Suprapubic skin (tissue), 4 donors: ENCODE results near the gene ZC3H12C.

Experiments used
- EP300 ChIP-seq: sonication (generic); formaldehyde crosslinking; IDR thresholded peaks from one replicate; pipeline ENCODE4 v1.6.1; 2017; ENCODE audit warnings: antibody characterized with exemption
- POLR2AphosphoS5 ChIP-seq, 3 donors: sonication (generic); formaldehyde crosslinking; IDR thresholded peaks; one replicate each; pipeline ENCODE4 v1.6.1; 2017; ENCODE audit warnings: antibody characterized with exemption in 3 of 3
- TF ChIP-seq, protein P1 (sequence below), 2 donors: fragments of 200-600 bp in 1 of 2; fragments of 450-650 bp in 1 of 2; sonication (generic) in 1 of 2; IDR thresholded peaks; one replicate each; pipeline ENCODE4 v1.5.1; 2016 to 2019; ENCODE audit warnings: antibody characterized with exemption in 2 of 2, mild to moderate bottlenecking in 1 of 2, moderate library complexity in 1 of 2

DNA sequence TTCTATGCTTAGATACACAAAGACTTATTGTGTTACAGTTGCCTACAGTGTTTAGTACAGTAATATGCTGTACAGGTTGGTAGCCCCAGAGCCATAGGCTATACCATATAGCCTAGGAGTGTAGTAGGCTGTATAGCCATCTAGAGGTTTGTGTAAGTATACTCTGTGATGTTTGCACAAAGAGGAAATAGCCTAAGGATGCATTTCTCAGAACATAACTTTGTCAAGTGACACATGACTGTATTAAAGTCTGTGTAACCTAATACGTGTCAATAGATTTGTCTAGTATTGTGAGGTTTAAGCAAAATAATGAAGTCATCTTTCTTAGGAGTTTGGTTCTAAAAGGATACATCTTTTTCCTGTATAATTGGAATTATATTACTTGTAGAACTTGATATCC lies 5.5 kb downstream of the ZC3H12C start:
- TF ChIP-seq EP300 (no peak), POLR2AphosphoS5 (IDR thresholded peaks at IDR 0.05) (no peak)
- TF ChIP-seq, protein P1, sequence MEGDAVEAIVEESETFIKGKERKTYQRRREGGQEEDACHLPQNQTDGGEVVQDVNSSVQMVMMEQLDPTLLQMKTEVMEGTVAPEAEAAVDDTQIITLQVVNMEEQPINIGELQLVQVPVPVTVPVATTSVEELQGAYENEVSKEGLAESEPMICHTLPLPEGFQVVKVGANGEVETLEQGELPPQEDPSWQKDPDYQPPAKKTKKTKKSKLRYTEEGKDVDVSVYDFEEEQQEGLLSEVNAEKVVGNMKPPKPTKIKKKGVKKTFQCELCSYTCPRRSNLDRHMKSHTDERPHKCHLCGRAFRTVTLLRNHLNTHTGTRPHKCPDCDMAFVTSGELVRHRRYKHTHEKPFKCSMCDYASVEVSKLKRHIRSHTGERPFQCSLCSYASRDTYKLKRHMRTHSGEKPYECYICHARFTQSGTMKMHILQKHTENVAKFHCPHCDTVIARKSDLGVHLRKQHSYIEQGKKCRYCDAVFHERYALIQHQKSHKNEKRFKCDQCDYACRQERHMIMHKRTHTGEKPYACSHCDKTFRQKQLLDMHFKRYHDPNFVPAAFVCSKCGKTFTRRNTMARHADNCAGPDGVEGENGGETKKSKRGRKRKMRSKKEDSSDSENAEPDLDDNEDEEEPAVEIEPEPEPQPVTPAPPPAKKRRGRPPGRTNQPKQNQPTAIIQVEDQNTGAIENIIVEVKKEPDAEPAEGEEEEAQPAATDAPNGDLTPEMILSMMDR (IDR thresholded peaks at IDR 0.05): no peak
